HL-60 (cell line): ENCODE results near the gene CAST.

Source experiments
- CTCF ChIP-seq: IDR thresholded peaks from one replicate; pipeline ENCODE4 v1.5.1; 2011; ENCODE audit warnings: low read length, control low read depth, inconsistent platforms; ENCODE audit not compliant: insufficient read depth
- GABPA ChIP-seq: IDR thresholded peaks from 2 replicates; pipeline ENCODE4 v1.6.1; 2012; ENCODE audit warnings: low read depth
- POLR2AphosphoS5 ChIP-seq: IDR thresholded peaks from 2 replicates; pipeline ENCODE4 v1.6.1; 2012; ENCODE audit warnings: low read depth
- SPI1 ChIP-seq: IDR thresholded peaks from 2 replicates; pipeline ENCODE4 v1.6.1; 2012; ENCODE audit warnings: low read depth, mild to moderate bottlenecking, borderline replicate concordance
- TF ChIP-seq, protein P1 (sequence below): IDR thresholded peaks from 2 replicates; pipeline ENCODE4 v1.6.1; 2012; ENCODE audit warnings: low read depth; ENCODE audit not compliant: insufficient replicate concordance

GRCh38 chr5:96626956-96627355, 35.2 kb upstream of the CAST start:
- TF ChIP-seq, protein P1, sequence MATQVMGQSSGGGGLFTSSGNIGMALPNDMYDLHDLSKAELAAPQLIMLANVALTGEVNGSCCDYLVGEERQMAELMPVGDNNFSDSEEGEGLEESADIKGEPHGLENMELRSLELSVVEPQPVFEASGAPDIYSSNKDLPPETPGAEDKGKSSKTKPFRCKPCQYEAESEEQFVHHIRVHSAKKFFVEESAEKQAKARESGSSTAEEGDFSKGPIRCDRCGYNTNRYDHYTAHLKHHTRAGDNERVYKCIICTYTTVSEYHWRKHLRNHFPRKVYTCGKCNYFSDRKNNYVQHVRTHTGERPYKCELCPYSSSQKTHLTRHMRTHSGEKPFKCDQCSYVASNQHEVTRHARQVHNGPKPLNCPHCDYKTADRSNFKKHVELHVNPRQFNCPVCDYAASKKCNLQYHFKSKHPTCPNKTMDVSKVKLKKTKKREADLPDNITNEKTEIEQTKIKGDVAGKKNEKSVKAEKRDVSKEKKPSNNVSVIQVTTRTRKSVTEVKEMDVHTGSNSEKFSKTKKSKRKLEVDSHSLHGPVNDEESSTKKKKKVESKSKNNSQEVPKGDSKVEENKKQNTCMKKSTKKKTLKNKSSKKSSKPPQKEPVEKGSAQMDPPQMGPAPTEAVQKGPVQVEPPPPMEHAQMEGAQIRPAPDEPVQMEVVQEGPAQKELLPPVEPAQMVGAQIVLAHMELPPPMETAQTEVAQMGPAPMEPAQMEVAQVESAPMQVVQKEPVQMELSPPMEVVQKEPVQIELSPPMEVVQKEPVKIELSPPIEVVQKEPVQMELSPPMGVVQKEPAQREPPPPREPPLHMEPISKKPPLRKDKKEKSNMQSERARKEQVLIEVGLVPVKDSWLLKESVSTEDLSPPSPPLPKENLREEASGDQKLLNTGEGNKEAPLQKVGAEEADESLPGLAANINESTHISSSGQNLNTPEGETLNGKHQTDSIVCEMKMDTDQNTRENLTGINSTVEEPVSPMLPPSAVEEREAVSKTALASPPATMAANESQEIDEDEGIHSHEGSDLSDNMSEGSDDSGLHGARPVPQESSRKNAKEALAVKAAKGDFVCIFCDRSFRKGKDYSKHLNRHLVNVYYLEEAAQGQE, result no peak
- TF ChIP-seq CTCF, result no peak
- TF ChIP-seq POLR2AphosphoS5, result no peak
- no peak for TF ChIP-seq GABPA
- TF ChIP-seq SPI1, result no peak
